HG03457 (cell line): Measurements from ENCODE around the gene RRAD.
A peak's percentile ranks its signal among the peaks of the same experiment; 100 is the strongest.

Experiments used
- ATAC-seq: cut with Tn5 transposase; IDR thresholded peaks from one replicate; pipeline ENCODE4 v1.9.1; 2021; ENCODE audit warnings: moderate number of reproducible peaks; ENCODE audit not compliant: unreplicated experiment

The RRAD gene

GRCh38 chr16:66885491-66885890, 39.8 kb downstream of the RRAD start:
- no peak for ATAC-seq

- no peak for ATAC-seq
Measured at GRCh38 chr16:66882702-66883101, 42.6 kb downstream of the RRAD start.

- no peak for ATAC-seq
Measured at GRCh38 chr16:66881964-66882508, 43.3 kb downstream of the RRAD start.

GRCh38 chr16:66881560-66881959, 43.8 kb downstream of the RRAD start:
- no peak for ATAC-seq

GRCh38 chr16:66881014-66881417, 44.3 kb downstream of the RRAD start:
- ATAC-seq: no peak

GRCh38 chr16:66880288-66881013, 44.9 kb downstream of the RRAD start, which contains the start of gene PDP2:
Gene PDP2 (plus strand): TSS chr16:66880515. CDS start chr16:66884285, 3,770 bp downstream.
- ATAC-seq: peak; percentile 86

GRCh38 chr16:66878067-66878466, 47.3 kb downstream of the RRAD start:
- no peak for ATAC-seq

- ATAC-seq: no peak
Measured at GRCh38 chr16:66874079-66874775, 51.1 kb downstream of the RRAD start.

GRCh38 chr16:66873685-66874055, 51.7 kb downstream of the RRAD start:
- no peak for ATAC-seq

- ATAC-seq: peak; percentile 77
Measured at GRCh38 chr16:66872943-66873684, 52.2 kb downstream of the RRAD start.

- ATAC-seq: no peak
Measured at GRCh38 chr16:66872559-66872942, 52.8 kb downstream of the RRAD start.

- ATAC-seq: no peak
Measured at GRCh38 chr16:66871840-66872239, 53.5 kb downstream of the RRAD start.
